ENCODE results near the gene B4GALT5.
"Not testable (repeated sequence)": the region's sequence is repeated elsewhere in the genome, so short reads cannot be mapped to it uniquely, and the experiment has no call there.

The B4GALT5 gene, protein sequence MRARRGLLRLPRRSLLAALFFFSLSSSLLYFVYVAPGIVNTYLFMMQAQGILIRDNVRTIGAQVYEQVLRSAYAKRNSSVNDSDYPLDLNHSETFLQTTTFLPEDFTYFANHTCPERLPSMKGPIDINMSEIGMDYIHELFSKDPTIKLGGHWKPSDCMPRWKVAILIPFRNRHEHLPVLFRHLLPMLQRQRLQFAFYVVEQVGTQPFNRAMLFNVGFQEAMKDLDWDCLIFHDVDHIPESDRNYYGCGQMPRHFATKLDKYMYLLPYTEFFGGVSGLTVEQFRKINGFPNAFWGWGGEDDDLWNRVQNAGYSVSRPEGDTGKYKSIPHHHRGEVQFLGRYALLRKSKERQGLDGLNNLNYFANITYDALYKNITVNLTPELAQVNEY

DNA sequence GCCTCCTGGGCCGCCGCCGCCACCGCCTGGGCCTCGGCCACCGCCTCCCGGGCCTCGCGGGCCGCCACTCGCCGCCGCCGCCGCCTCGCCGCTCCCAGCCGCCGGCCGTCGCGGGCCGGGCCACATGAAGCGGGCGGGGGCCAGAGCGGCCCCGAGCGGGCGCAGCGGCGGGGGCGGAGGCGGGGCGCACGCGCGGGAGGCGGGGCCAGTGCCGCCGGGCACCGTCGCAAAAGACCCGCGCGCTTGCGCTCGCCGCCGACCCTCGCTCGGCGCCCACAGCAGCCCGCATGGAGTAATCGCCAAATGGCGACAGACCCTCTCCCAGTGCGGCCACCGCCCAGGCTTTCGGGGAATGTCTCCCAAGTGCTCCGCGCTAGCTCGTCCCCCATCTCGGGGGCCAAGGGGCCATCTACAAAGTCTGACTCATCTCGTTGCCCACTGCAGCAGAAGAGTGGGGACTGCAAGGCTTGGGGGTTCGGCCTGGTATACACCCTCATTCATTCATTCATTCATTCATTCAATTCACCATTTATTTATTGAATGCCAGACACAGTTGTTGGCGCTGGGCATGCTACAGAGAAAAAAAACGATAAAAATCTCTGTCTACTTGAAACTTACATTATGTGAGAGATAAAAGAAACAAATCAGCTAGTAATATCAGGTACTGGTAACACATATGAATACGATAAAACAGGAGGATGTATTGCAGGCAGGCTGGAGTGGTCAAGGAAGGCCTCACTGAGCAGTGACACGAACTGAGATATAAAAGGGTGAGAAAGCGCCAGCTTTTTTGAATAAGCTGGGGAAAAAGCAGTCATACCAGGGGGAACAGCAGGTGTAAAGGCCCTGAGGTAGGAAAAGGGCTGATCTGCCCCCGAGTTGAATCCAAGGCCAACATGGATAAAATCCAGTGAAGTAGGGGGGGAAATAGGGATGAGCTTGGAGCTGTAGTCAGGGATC, at the start of gene B4GALT5:
B4GALT5 (minus strand) TSS at position 126 of the 960 bp plus-strand sequence. CDS start 188 bp downstream, outside the sequence.
- peak; percentile 42 for DNase-seq (ENCODE audit: low read depth)
- peak within 1 kb of the TSS; percentile 86 for H3K4me3 ChIP-seq (ENCODE audit: low read depth, low read length)

DNA sequence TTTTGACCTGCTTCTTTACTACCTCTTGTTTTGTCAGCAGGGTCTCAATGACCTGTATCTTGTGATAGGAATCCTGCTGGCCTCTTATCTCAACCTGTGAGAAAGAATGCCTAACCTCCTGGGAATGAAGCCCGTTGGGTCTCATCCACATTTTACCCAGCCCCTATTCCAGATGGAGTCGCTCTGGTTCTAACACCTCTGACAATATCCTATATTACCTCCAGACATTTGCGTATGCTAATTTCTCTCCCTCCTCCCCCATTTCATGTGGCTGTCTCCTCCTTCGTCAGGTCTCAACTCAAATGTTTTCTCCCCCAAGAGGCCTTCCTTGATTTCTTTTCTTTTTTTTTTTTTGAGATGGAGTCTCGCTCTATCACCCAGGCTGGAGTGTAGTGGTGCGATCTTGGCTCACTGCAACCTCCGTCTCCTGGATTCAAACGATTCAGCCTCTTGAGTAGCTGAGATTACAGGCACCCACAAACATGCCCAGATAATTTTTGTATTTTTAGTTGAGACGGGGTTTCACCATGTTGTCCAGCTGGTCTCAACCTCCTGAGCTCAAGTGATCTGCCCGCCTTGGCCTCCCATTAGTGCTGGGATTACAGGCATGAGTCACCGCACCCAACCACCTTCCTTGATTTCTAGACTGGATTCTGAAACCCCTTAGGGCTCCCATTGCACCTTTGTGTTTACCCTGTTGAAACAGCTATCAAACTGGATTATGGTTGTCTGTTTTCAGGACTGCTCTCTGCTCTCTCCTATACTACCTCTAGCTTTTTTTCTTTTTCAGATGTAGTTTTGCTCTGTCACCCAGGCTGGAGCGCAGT, 49.5 kb upstream of the B4GALT5 start:
- no peak overlapping the region for H3K4me3 ChIP-seq (ENCODE audit: low read depth, low read length)
- no peak for DNase-seq (ENCODE audit: low read depth)

DNA sequence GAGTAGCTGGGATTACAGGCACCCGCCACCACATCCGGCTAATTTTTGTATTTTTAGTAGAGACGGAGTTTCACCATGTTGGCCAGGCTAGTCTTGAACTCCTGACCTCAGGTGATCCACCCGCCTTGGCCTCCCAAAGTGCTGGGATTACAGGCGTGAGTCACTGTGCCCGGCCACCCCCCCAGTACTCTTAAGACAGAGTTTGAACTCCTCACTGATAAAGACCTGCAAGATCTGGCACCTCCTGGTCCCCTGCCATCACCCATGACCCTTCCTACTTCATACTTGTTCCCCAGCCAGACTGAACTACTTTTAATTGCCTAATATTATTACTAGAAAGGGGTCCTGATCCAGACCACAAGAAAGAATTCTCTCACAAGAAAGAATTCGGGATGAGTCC, 48.2 kb upstream of the B4GALT5 start:
- DNase-seq (ENCODE audit: low read depth); H3K4me3 ChIP-seq (ENCODE audit: low read depth, low read length): not testable (repeated sequence)

DNA sequence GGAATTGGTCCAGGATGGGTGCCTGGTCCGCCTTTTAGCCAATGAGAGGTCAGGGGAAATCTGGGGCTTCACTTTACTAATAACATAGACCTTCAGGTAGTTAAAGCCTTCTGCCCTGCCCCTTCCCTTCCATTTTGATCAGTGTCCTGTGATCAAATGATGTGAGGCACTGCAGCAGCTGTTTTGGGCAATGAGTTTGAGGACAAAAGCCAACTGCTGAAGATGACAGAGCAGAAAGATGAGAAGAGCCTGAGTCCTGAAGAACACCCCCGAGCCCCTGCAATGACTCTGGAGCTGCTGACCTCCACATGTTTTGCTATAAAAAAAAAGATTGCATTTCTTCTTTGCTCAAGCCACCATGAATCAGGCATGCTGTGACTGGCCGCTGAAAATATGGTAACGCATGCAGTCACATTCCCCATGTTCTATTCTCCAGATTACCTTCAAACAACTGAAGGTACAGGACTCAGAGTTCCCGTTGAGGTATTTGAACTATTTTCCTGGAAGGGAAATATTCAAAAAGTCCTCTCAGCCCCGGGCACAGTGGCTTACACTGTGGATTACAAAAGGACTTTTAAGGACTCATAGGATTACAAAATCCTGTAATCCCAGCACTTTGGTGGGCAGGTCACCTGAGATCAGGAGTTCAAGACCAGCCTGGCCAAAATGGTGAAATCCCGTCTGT, 45.7 kb upstream of the B4GALT5 start:
- no peak overlapping the region for H3K4me3 ChIP-seq (ENCODE audit: low read depth, low read length)
- DNase-seq (ENCODE audit: low read depth): no peak

DNA sequence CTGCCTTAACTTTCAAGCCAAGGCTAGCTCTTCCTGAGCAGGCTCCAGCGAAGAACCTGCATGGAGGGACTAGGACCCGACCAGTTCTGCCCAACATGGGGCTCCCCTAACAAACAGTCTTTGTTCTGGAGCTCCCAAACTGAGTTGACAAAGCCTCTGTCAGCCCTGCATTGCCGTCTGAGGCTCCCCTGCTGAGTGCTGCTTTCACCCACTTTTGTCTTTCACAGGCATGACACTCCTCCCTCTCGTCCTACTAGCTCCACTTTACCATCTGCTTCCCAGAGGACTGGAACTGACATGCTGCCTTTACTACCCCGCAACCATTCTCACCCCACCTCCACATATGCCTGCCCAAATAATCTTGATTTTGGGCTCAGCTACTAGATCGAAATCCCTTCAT, 45.1 kb upstream of the B4GALT5 start:
- no peak overlapping the region for H3K4me3 ChIP-seq (ENCODE audit: low read depth, low read length)
- DNase-seq (ENCODE audit: low read depth): no peak

DNA sequence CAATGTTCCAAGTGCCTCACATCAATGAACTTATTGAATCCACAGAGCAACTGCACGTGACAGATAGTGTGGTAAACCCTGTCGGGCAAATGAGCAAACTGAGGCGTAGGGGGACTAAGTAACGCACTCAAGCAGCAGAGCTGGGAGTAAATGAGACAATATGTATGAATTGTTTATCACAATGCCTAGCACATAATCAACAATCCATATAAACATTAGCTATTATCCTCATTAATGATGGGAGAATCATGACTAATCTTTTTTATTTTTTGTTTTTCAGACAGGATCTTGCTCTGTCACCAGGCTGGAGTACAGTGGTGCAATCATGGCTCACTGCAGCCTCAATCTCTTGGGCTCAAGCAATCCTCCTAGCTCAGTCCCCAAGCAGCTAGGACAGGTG, 43.9 kb upstream of the B4GALT5 start:
- H3K4me3 ChIP-seq (ENCODE audit: low read depth, low read length): no peak overlapping the region
- no peak for DNase-seq (ENCODE audit: low read depth)

DNA sequence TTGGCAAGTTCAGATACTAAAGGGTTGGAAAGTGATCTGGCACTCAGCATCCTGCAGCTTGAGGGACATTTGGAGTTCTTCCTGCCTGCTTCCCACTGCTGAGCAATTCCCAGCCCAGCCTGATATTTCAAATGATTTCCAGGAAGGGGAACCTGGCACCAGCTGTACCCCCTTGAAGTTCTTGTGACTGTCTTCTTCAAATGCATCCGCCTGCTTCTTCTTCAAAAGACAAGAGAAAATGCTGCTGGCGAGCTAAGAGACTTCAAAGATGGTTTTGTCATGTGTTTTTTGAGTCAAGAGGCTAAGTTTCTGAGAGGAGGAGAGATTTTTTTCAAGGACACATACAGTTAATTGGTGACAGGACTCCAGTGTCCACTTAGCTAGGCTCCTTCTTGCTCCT, 42.6 kb upstream of the B4GALT5 start:
- DNase-seq (ENCODE audit: low read depth): no peak

DNA sequence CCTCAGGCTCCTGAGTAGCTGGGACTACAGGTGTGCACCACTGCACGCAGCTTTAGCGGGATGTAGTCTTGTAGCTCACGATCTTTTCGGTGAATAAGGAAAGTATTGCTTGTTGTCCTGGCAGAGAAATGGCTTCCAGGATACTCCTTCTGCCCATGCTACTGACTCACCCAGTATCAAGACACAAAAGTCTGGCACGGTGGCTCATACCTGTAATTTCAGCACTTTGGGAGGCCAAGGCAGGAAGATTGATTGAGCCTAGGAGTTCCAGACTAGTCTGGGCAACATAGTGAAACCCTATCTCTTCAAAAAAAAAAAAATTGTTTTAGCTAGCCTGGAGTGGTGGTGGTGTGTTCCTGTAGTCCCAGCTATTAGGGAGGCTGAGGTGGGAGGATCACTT, 40.9 kb upstream of the B4GALT5 start:
- DNase-seq (ENCODE audit: low read depth): no peak
- H3K4me3 ChIP-seq (ENCODE audit: low read depth, low read length): no peak overlapping the region

More for the DNA sequence above, 42.6 kb upstream of the B4GALT5 start:
- no peak overlapping the region for H3K4me3 ChIP-seq (ENCODE audit: low read depth, low read length)

DNA sequence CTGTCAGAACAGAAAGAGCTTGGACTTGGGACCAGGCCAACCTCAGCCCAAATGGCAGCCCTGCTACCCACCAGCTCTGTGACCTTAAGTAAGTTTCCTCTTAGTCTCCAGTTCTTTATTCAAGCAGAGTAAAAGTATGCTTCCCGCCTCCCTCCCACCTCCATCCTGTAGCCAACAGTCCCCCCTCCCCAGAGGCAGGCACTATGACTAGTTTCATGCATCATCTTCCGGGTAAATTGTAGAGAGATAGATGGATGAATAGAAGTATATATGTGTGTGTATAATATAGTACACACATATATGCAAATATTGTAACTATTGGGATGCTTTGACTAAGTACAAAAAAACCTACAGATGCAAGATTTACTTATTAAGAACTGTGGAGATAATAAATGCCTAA, 39.5 kb upstream of the B4GALT5 start:
- DNase-seq (ENCODE audit: low read depth): no peak

DNA sequence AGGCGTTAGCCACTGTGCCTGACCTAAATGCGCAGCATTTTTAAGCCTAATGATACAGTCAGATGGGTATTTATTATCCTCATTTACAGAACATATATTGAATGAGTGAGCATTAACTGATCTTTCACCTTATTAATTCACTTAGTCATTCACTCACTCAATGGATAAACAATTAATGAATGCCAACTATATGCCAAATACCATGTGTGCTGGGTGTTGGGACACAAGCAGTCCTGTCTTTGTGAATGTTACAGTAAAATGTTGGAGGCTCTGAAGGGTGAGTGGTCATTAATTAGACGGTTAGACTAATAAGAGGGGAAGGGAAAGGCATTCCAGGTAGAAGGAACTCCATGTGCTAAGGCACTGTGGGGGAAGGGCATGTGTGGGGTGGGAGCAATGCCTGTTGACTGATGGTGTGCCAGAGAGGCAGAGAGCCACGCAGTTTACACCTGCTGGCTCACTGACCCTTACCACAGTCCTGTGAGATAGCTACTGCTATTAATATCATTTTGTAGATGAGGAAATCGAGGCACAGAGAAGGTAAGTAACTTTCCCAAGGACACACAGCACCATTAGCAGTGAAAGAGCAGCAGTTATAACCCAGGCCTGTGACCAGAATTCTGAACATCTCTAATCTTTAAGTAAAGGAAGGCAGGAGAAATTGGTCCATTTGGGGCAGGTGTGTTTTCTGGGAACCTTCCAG, 38.7 kb upstream of the B4GALT5 start:
- no peak for DNase-seq (ENCODE audit: low read depth)
- no peak overlapping the region for H3K4me3 ChIP-seq (ENCODE audit: low read depth, low read length)

More for the DNA sequence above, 39.5 kb upstream of the B4GALT5 start:
- H3K4me3 ChIP-seq (ENCODE audit: low read depth, low read length): no peak overlapping the region

DNA sequence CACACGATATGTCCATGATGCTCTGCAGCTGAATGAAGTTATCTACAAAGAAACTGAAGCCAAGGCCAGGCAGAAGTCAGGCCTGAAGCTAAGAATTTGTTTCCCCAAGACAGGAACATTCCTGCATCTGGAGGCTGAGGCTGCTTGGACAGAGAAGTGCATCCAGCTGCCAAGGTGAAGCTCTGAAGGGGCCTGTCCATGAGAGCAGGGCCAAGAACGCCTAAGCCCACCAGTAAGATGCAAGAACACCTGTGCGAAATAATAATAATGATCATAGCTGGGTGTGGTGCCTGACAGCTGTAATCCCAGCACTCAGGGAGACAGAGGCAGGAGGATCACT, 37.7 kb upstream of the B4GALT5 start:
- no peak overlapping the region for H3K4me3 ChIP-seq (ENCODE audit: low read depth, low read length)
- no peak for DNase-seq (ENCODE audit: low read depth)

DNA sequence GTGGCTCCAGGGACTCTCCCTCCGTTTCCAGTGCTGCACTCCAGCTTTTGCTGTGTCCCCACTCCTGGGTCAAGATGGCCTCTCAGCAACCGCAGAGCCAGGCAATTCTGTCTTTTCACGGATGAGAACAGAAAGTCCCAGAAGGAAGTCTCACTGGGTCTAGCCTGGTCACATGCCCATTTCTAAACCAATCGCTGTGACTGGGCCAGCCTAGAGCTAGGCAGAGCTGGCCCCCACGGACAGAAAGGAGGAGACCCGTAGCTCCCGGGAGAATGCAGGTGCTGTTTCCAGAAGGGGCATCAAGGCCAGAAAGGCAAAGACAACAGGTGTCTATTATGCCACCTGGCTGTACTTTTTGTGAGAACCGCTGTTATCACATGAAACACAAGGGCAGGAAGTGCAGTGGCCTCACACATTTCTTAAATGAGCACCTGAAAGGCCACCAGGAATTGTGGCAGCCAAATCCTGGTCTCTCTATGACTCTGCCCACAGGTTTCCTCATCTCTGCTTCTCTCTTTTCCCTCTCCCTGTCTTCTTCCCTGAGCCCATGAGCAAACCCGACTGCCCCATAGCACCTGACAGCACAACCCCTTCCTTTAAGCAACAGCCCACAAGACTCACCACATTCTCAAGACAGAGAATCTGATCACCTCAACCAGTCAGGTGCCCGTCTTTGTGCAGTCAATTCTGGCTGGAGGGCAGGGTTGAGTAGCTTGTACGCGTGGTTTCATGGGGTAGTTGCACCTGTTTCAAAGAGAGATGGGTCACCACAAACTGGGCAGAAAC, 37.1 kb upstream of the B4GALT5 start:
- H3K4me3 ChIP-seq (ENCODE audit: low read depth, low read length): no peak overlapping the region
- no peak for DNase-seq (ENCODE audit: low read depth)

DNA sequence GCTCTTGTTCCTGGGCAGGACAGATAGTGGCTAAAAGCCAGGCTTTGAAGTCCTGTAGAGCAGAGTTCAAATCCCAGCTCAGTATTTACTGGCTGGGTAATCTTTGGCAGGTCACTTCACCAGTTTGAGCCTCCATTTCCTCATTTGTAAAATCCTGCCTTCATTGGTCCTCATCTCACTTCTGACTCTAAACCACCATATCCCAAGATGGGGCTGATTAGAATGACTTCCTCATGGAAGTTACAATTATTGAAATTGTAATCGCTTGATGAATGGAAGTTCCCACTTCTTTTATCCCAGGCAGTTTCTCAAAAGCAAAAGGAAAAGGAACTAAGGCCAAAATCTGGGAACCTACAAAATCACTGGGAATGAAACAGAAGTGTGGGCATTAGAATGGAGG, 35.9 kb upstream of the B4GALT5 start:
- no peak overlapping the region for H3K4me3 ChIP-seq (ENCODE audit: low read depth, low read length)
- DNase-seq (ENCODE audit: low read depth): no peak

DNA sequence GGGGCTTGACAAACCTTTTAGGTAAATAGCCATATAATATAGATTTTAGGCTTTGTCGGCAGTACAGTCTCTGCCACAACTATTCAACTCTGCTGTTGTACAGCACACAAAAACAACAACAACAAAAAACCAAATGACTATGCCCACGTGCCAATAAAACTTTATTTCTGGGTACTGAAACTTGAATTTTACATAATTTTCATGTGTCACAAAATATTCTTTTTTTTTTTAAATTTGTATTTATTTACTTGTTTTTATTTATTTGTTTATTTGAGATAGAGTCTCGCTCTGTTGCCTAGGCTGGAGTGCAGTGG, 34.8 kb upstream of the B4GALT5 start:
- no peak for DNase-seq (ENCODE audit: low read depth)
- H3K4me3 ChIP-seq (ENCODE audit: low read depth, low read length): no peak overlapping the region

DNA sequence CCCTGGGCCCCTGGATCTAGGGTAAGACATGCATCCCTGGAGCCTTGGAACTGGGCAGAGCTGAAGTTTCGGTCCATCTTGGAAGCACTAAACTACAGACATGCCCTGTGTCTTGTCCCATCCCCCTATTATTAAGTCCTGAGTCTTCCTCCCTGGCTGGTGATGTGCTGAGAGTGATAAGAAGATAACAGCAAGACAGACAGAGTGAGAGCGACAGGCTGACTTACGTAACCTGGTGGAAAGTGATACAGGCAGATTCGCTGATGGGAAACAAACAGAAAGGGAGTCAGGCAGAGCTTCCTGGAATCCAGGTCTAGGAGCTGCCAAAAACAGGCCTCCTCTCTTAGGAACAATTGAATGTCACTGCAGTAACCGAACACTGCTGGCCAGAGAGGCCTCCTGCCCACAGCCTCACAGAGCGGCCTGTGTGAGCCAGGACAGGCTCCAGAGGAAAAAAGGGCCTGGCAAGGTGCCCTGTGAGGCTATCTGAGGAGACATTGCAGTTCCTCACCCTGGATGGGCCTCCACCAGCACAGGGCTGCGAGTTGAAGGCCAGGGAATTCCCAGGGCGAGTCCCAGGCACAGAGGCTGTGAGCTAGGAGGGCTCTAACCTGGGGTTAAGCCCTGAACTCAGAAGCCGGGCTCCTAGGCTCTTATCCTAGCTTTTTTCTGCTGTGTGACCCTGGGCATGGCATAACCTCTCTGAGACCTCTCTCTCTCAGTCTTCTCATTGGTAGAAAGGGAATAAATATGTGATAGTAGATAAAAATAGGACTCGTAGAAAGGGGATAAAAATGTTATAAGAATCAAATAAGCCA, 34.2 kb upstream of the B4GALT5 start:
- DNase-seq (ENCODE audit: low read depth): peak; percentile 49
- no peak overlapping the region for H3K4me3 ChIP-seq (ENCODE audit: low read depth, low read length)

DNA sequence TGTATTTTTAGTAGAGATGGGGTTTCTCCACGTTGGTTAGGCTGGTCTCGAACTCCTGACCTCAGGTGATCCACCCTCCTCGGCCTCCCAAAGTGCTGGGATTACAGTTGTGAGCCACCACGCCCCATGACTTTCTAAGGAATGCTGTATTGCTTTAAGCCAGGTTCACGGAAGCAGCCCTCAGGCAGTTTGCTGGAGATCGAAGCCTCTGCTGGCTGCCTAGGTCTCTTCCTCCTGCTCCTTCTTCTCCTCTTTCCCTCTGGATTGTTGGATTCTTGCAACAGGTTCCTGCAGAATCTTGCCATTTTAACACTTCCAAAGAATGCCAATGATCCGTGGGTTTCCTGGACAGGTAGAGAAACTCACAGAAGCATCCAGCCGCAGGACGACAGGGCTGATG, 29.3 kb upstream of the B4GALT5 start:
- no peak overlapping the region for H3K4me3 ChIP-seq (ENCODE audit: low read depth, low read length)
- no peak for DNase-seq (ENCODE audit: low read depth)

DNA sequence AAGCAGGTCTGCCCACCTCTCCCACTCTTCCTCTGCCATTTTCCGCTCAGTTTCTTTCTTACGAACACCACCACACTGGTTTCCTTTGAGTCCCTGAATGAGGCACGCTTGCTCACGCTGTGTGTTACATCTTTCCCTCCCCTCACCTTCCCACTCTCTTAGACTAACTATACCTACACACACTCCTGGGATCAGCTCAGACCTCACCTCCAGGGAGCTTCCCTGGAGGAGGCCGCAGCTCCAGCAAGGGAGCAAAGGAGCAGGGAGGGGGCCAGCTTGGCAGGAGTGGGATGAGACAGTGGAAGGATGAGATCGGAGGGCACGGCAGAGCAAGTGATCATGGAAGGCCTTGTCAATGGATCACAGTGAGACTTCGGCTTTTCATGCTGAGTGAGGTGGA, 28.3 kb upstream of the B4GALT5 start:
- H3K4me3 ChIP-seq (ENCODE audit: low read depth, low read length): no peak overlapping the region
- no peak for DNase-seq (ENCODE audit: low read depth)
